Endothelial cell of umbilical vein (primary cell): ENCODE measurements around the gene SCGB1D2. TPM values are rescaled to one million over a fixed set of nuclear protein-coding genes. Genes with fewer than 3 reads are reported as not detected.

Experiments used
- BruUV-seq: library from RNA; stranded (reverse); fragments of 400-500 nt; replicated peaks from 2 replicates; lab custom pipeline; 2021; lab: Mats Ljungman, UMichigan
- CTCF ChIA-PET: fragments of 300-600, 350-600 bp; sonication (Branson Sonifier 250); formaldehyde crosslinking; loops from one replicate; lab custom pipeline; 2021; ENCODE audit warnings: antibody characterized with exemption, inconsistent platforms; lab: Charles Lee
- POLR2A ChIA-PET: fragments of 300-600, 350-600 bp; sonication (Branson Sonifier 250); formaldehyde crosslinking; loops from one replicate; lab custom pipeline; 2021; ENCODE audit warnings: antibody characterized with exemption, inconsistent platforms; lab: Charles Lee
- DNase-seq: peaks from one replicate; pipeline ENCODE4 v3.0.0-alpha.2; 2011; ENCODE audit warnings: low read depth, low spot score
- FAIRE-seq: peaks from 2 replicates; lab custom pipeline; 2011; peaks lifted over from hg19 to GRCh38; lab: Jason Lieb, UNC
- H2AFZ ChIP-seq: 2 replicates; pipeline ENCODE4 v1.6.0; 2012; ENCODE audit warnings: low read depth, low read length, control low read depth, inconsistent platforms
- H3K27ac ChIP-seq: 2 replicates; pipeline ENCODE4 v1.5.1; 2011; ENCODE audit warnings: low read depth, mild to moderate bottlenecking, control low read depth, low read length, moderate library complexity; ENCODE audit not compliant: insufficient read depth
- H3K27me3 ChIP-seq, 2 experiments: 2 replicates each; pipeline versions ENCODE4 v1.6.0 to v1.6.1; 2011; ENCODE audit warnings: low read length in 2 of 2, mixed read lengths in 1 of 2; ENCODE audit not compliant: control insufficient read depth in 2 of 2, insufficient read depth in 2 of 2
- H3K36me3 ChIP-seq, 2 experiments: 2 replicates in 1 of 2; 3 replicates in 1 of 2; pipeline ENCODE4 v1.5.1; 2011; ENCODE audit warnings: low read length in 2 of 2, mild to moderate bottlenecking in 1 of 2, moderate library complexity in 1 of 2; ENCODE audit not compliant: control insufficient read depth in 2 of 2, insufficient read depth in 2 of 2; ENCODE audit errors: extremely low read depth in 1 of 2
- H3K4me1 ChIP-seq: 3 replicates; pipeline ENCODE4 v1.5.1; 2011; ENCODE audit warnings: mild to moderate bottlenecking, low read length; ENCODE audit not compliant: control insufficient read depth, insufficient read depth; ENCODE audit errors: extremely low read depth
- H3K4me2 ChIP-seq: 2 replicates; pipeline ENCODE4 v1.6.1; 2011; ENCODE audit warnings: low read length, control low read depth, mixed read lengths; ENCODE audit not compliant: insufficient read depth
- H3K4me3 ChIP-seq, 3 experiments: fragments of 200-600 bp in 1 of 3; sonication (generic), shearing (Covaris generic) in 1 of 3; replicated peaks in 1 of 3; 2 replicates each; pipeline ENCODE4 v1.5.1; 2011 to 2016; ENCODE audit warnings: control low read depth in 3 of 3, low read length in 3 of 3, mild to moderate bottlenecking in 2 of 3, inconsistent platforms in 1 of 3, low read depth in 1 of 3, moderate library complexity in 1 of 3; ENCODE audit not compliant: insufficient read depth in 1 of 3
- H3K79me2 ChIP-seq: 2 replicates; pipeline ENCODE4 v1.6.0; 2012; ENCODE audit warnings: low read length, inconsistent platforms; ENCODE audit not compliant: control insufficient read depth, insufficient read depth
- H3K9ac ChIP-seq: replicated peaks from 2 replicates; pipeline ENCODE3; 2011; ENCODE audit warnings: low read length, control low read depth; ENCODE audit not compliant: insufficient read depth; ENCODE audit errors: extremely low read depth
- H3K9me1 ChIP-seq: replicated peaks from 3 replicates; pipeline ENCODE4 v1.6.0; 2011; ENCODE audit warnings: mild to moderate bottlenecking, low read length; ENCODE audit not compliant: control insufficient read depth, insufficient read depth; ENCODE audit errors: extremely low read depth
- H3K9me3 ChIP-seq: replicated peaks from 2 replicates; pipeline ENCODE4 v1.5.1; 2012; ENCODE audit warnings: low read length, inconsistent platforms; ENCODE audit not compliant: control insufficient read depth, insufficient read depth
- H4K20me1 ChIP-seq: replicated peaks from 2 replicates; pipeline ENCODE3; 2011; ENCODE audit warnings: mild to moderate bottlenecking, low read length; ENCODE audit not compliant: control insufficient read depth, insufficient read depth; ENCODE audit errors: extremely low read depth
- CTCF ChIP-seq, 2 donors: IDR thresholded peaks; 1 replicate in 1 of 2; 2 replicates in 1 of 2; pipeline ENCODE4 v1.5.1; 2011; ENCODE audit warnings: low read length in 2 of 2, mild to moderate bottlenecking in 2 of 2, moderate library complexity in 2 of 2, control low read depth in 1 of 2, inconsistent platforms in 1 of 2, low read depth in 1 of 2; ENCODE audit not compliant: insufficient read depth in 1 of 2; ENCODE audit errors: extremely low read depth in 1 of 2
- FOS ChIP-seq: IDR thresholded peaks from 2 replicates; pipeline ENCODE4 v1.6.1; 2011; ENCODE audit warnings: mild to moderate bottlenecking, low read length, moderate library complexity, borderline replicate concordance; ENCODE audit not compliant: insufficient read depth
- JUN ChIP-seq: IDR thresholded peaks from 2 replicates; pipeline ENCODE4 v1.6.1; 2011; ENCODE audit warnings: borderline replicate concordance, low read depth; ENCODE audit not compliant: insufficient read length, insufficient read depth
- POLR2A ChIP-seq: IDR thresholded peaks from 2 replicates; pipeline ENCODE4 v1.6.1; 2012; ENCODE audit warnings: low read depth, mild to moderate bottlenecking, control low read depth, low read length
- POLR2AphosphoS5 ChIP-seq: IDR thresholded peaks from 2 replicates; pipeline ENCODE4 v1.6.1; 2012; ENCODE audit warnings: low read depth, mild to moderate bottlenecking, control low read depth, low read length, moderate library complexity; ENCODE audit not compliant: insufficient read depth
- dilution Hi-C: fragments of 300-500 bp; cut with MboI; formaldehyde crosslinking; loops from one replicate; pipeline ENCODE4 v1.15.0; 2019; ENCODE audit warnings: low sequenced_read_pairs; ENCODE audit not compliant: extremely low pct_ligation_motif_present
- intact Hi-C: fragments of 100-400 bp; cut with micrococcal nuclease; formaldehyde crosslinking; loops from one replicate; pipeline ENCODE4 v1.10.0; 2022
- polyA plus RNA-seq, 4 experiments: library from polyadenylated mRNA; depleted of rRNA in 3 of 4; stranded (reverse) in 3 of 4; unstranded in 1 of 4; fragments of >200 nt; gene quantifications; 2 replicates each; pipeline versions ENCODE4 v1.2.1 to v1.2.3, GENCODE V29; 2011 to 2012; ENCODE audit warnings: missing spikeins in 1 of 4
- total RNA-seq: library from RNA; stranded (reverse); gene quantifications from 2 replicates; pipeline ENCODE4 v1.2.3, GENCODE V29; 2021
- TF ChIP-seq, protein P1 (sequence below): IDR thresholded peaks from 2 replicates; pipeline ENCODE4 v1.6.1; 2011; ENCODE audit not compliant: insufficient read depth, insufficient read length

Gene SCGB1D2
- total and polyA plus RNA-seq, 2 donors (not counting 3 experiments of a cell fraction or from before 2014, with no cell fraction given) = not detected

DNA sequence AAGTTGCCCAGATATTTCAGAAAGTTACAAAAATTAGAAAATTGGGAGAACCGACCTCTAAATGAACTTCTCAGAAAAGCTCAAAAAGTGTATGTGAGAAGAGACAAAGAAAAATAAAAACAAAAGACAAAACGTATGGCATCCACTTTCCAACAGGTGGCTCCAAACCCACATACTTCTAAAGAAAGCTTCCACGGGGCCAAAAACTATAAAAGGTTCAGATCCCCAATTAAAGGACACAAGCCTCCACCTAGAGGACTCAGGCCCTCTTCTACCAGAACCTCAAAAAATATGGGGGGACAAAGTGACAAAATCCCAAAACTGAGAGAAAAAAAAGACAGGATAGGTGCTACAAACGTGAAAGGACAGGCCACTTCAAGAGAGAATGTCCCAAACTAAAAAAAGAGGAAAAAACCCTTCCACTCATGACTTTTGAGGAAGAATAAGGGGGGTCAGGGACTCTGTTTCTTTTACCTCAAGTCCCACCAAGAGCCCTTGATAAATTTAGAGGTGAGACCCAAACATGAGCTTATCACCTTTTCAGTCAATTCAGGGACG, 24.8 kb upstream of the SCGB1D2 start:
- peak; percentile 31 for DNase-seq
- Histone ChIP-seq H3K27ac (no peak overlapping the region), H3K9ac (no peak overlapping the region), H3K9me3 (no peaks in the 10 kb centered on the region), H3K4me2 (no peak overlapping the region), H3K9me1 (no peaks in the 10 kb centered on the region), H3K4me1 (no peaks in the 10 kb centered on the region), H3K36me3 (no peaks in the 10 kb centered on the region), H4K20me1 (peaks cover 2% of the 10 kb centered on the region), H3K79me2 (no peaks in the 10 kb centered on the region), H3K4me3 (no peak overlapping the region), H3K27me3 (peaks cover 6 to 9% of the 10 kb centered on the region in 2 experiments), H2AFZ (no peak overlapping the region)
- POLR2A ChIA-PET = no interaction called here
- intact Hi-C loops (loop anchor here (1.0 kb wide), 3 partner anchors 94 to 161 kb away; no protein-coding TSS in a partner anchor), dilution Hi-C loops (no loop called here)
- CTCF ChIA-PET = interaction anchor here (0.7 to 1.8 kb wide), 33 partner anchors 10 to 326 kb away, joined by 3 to 65 read pairs (median 4); partner anchors contain the start of genes ASRGL1 and SCGB2A2
- TF ChIP-seq CTCF (IDR thresholded peaks at IDR 0.05; ENCODE audit: extremely low read depth in 1 of 2, insufficient read depth in 1 of 2, low read depth in 1 of 2, low read length in 2 of 2) = peak; percentile 31 to 38
- no peak for TF ChIP-seq FOS
- TF ChIP-seq POLR2AphosphoS5 = no peak
- TF ChIP-seq, protein P1, sequence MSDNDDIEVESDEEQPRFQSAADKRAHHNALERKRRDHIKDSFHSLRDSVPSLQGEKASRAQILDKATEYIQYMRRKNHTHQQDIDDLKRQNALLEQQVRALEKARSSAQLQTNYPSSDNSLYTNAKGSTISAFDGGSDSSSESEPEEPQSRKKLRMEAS = no peak
- TF ChIP-seq JUN = no peak
- no peak for TF ChIP-seq POLR2A
- no TSS peak for BruUV-seq
- FAIRE-seq = peak; percentile 73
